Ovary (tissue), 9 donors: Measurements from ENCODE around the gene MYO5B. TPM values are rescaled to one million over a fixed set of nuclear protein-coding genes. Genes with fewer than 3 reads are reported as not detected.

Experiments
- DNase-seq, 5 donors: peaks; one replicate each; pipeline ENCODE4 v3.0.0-alpha.2; 2019 to 2020
- H3K27ac ChIP-seq, 2 donors: fragments of 200-600 bp; one replicate each; pipeline versions ENCODE4 v1.5.1 to v1.8.0; 2019 to 2022
- H3K27me3 ChIP-seq: fragments of 200-600 bp; one replicate; pipeline ENCODE4 v1.8.0; 2022
- H3K36me3 ChIP-seq: fragments of 200-600 bp; sonication (generic); one replicate; pipeline ENCODE4 v1.5.1; 2019
- H3K4me1 ChIP-seq: one replicate; pipeline ENCODE4 v1.8.1; 2013; ENCODE audit warnings: mild to moderate bottlenecking, moderate library complexity; ENCODE audit not compliant: insufficient read depth
- H3K4me3 ChIP-seq: fragments of 200-600 bp; sonication (generic); one replicate; pipeline ENCODE4 v1.5.1; 2017
- H3K9me3 ChIP-seq, 2 donors: fragments of 200-600 bp in 1 of 2; sonication (generic) in 1 of 2; one replicate each; pipeline versions ENCODE4 v1.5.1 to v1.8.1; 2013 to 2019; ENCODE audit warnings: mild to moderate bottlenecking in 1 of 2, moderate library complexity in 1 of 2
- EP300 ChIP-seq: sonication (generic); formaldehyde crosslinking; IDR thresholded peaks from one replicate; pipeline ENCODE4 v1.6.1; 2017; ENCODE audit warnings: antibody characterized with exemption
- POLR2A ChIP-seq: fragments of 450-650 bp; IDR thresholded peaks from one replicate; pipeline ENCODE4 v1.6.1; 2017; ENCODE audit warnings: antibody characterized with exemption, mild to moderate bottlenecking, moderate library complexity
- WGBS, 3 donors: extraction: QIAGEN DNeasy Blood & Tissue Kit in 1 of 3; methylation state at CpG; one replicate each; pipeline versions ENCODE4 v1.1.5 to v1.1.7; 2013 to 2017; 5-methylcytosine and 5-hydroxymethylcytosine counted together
- intact Hi-C, 4 donors: fragments of 100-400 bp; cut with DNase I; formaldehyde crosslinking; loops; one replicate each; pipeline versions ENCODE4 v1.11.0 to v1.15.1; 2022 to 2023
- polyA plus RNA-seq, 2 donors: library from polyadenylated mRNA; stranded (reverse); fragments of 200-250 nt in 1 of 2; fragments of 350-450 nt in 1 of 2; fragmentation: Illumina TruSeq in 1 of 2; extraction: RNeasy Lipid Tissue Mini Kit (QIAGEN cat#74804) in 1 of 2; gene quantifications; one replicate each; pipeline ENCODE4 v1.2.3, GENCODE V29; 2013 to 2014
- total RNA-seq, 7 donors: library from RNA; depleted of rRNA in 2 of 7; stranded (reverse); fragments of >200 nt in 2 of 7; fragmentation: NEBNext Ultra II Directional in 3 of 7; extraction: Animal tissue kit (Norgen Biotek cat#: 25700) in 3 of 7; gene quantifications; one replicate each; pipeline versions ENCODE4 v1.1.0 to v1.2.4, GENCODE V29; 2016 to 2023
- TF ChIP-seq, protein P1 (sequence below), 3 donors: fragments of 450-650 bp in 2 of 3; fragments of 200-600 bp in 1 of 3; IDR thresholded peaks; one replicate each; pipeline versions ENCODE4 v1.5.1 to v1.8.0; 2016 to 2022; ENCODE audit warnings: antibody characterized with exemption in 3 of 3, mild to moderate bottlenecking in 1 of 3
- donor health status: DM: no; HTN: no; CAD: no; lungs with moderate emphysema.
- donor health status: DM: no; HTN: no; CAD: no.
- donor health status: Bipolar disorder and iron deficiency.
- donor health status: DM: yes; HTN: yes; CAD: no.
- donor health status: DM: no; HTN: no; CAD: no.
- donor health status: DM: yes; HTN: yes; CAD: no.

MYO5B gene
- total and polyA plus RNA-seq, 9 donors = 0.25 to 25.5 (median 1.5) TPM

- WGBS, 3 donors = 62 to 74% (median 69%) methylated on average over 9 to 10 of the region's 10 CpGs
- Histone ChIP-seq H3K27me3 (no peaks in the 10 kb centered on the region), H3K4me3 (no peak overlapping the region), H3K27ac (no peak overlapping the region), H3K36me3 (no peaks in the 10 kb centered on the region), H3K4me1 (no peaks in the 10 kb centered on the region), H3K9me3 (no peaks in the 10 kb centered on the region)
- no peak for TF ChIP-seq POLR2A
- TF ChIP-seq EP300 = no peak
- TF ChIP-seq, protein P1, sequence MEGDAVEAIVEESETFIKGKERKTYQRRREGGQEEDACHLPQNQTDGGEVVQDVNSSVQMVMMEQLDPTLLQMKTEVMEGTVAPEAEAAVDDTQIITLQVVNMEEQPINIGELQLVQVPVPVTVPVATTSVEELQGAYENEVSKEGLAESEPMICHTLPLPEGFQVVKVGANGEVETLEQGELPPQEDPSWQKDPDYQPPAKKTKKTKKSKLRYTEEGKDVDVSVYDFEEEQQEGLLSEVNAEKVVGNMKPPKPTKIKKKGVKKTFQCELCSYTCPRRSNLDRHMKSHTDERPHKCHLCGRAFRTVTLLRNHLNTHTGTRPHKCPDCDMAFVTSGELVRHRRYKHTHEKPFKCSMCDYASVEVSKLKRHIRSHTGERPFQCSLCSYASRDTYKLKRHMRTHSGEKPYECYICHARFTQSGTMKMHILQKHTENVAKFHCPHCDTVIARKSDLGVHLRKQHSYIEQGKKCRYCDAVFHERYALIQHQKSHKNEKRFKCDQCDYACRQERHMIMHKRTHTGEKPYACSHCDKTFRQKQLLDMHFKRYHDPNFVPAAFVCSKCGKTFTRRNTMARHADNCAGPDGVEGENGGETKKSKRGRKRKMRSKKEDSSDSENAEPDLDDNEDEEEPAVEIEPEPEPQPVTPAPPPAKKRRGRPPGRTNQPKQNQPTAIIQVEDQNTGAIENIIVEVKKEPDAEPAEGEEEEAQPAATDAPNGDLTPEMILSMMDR (IDR thresholded peaks at IDR 0.05) = no peak
- DNase-seq = no peak
- intact Hi-C loops = no loop called here
Measured at GRCh38 chr18:49846718-49847470, 348.1 kb downstream of the MYO5B start.

GRCh38 chr18:49846361-49846662, 348.6 kb downstream of the MYO5B start:
- WGBS, 3 donors = 27 to 49% (median 34%) methylated on average over 5 of the region's 5 CpGs
- Histone ChIP-seq H3K27me3 (no peaks in the 10 kb centered on the region), H3K9me3 (no peaks in the 10 kb centered on the region), H3K27ac (no peak overlapping the region), H3K36me3 (no peaks in the 10 kb centered on the region), H3K4me3 (no peak overlapping the region), H3K4me1 (no peaks in the 10 kb centered on the region)
- TF ChIP-seq EP300 = no peak
- TF ChIP-seq, protein P1 (IDR thresholded peaks at IDR 0.05) = no peak
- TF ChIP-seq POLR2A = no peak
- no peak for DNase-seq
- intact Hi-C loops = no loop called here

- H3K4me1 ChIP-seq = no peaks in the 10 kb centered on the region
- no peak overlapping the region for H3K27ac ChIP-seq
- no peak for TF ChIP-seq EP300
- TF ChIP-seq POLR2A = no peak
- TF ChIP-seq, protein P1 (IDR thresholded peaks at IDR 0.05) = no peak
- H3K36me3 ChIP-seq = no peaks in the 10 kb centered on the region
- H3K27me3 ChIP-seq = no peaks in the 10 kb centered on the region
- DNase-seq = no peak
- WGBS, 3 donors = 33 to 52% (median 40%) methylated on average over 6 of the region's 6 CpGs
- intact Hi-C loops = no loop called here
- H3K9me3 ChIP-seq = no peaks in the 10 kb centered on the region
- no peak overlapping the region for H3K4me3 ChIP-seq
Measured at GRCh38 chr18:49845629-49846360, 349.2 kb downstream of the MYO5B start.

- Histone ChIP-seq H3K4me1 (no peaks in the 10 kb centered on the region), H3K27ac (no peak overlapping the region), H3K36me3 (no peaks in the 10 kb centered on the region), H3K27me3 (no peaks in the 10 kb centered on the region), H3K4me3 (no peak overlapping the region), H3K9me3 (no peaks in the 10 kb centered on the region)
- no peak for DNase-seq
- WGBS, 3 donors = 95 to 96% (median 95%) methylated on average over 1 of the region's 1 CpG
- intact Hi-C loops = no loop called here
- no peak for TF ChIP-seq POLR2A
- TF ChIP-seq, protein P1 (IDR thresholded peaks at IDR 0.05) = no peak
- no peak for TF ChIP-seq EP300
Measured at GRCh38 chr18:49844903-49845302, 350.0 kb downstream of the MYO5B start.
